Nephron progenitor cell (in vitro differentiated cells): Measurements from ENCODE around the gene CYP46A1.

Experiments
- DNase-seq: peaks from one replicate; pipeline ENCODE4 v3.0.0; 2021
- H3K27ac Mint-ChIP-seq: 2 replicates; pipeline ENCODE4 v1.8.0; 2021; ENCODE audit warnings: mild to moderate bottlenecking, moderate library complexity, mixed read lengths
- H3K27me3 Mint-ChIP-seq: 2 replicates; pipeline ENCODE4 v1.8.0; 2021; ENCODE audit warnings: mild to moderate bottlenecking, low read depth, mixed read lengths; ENCODE audit not compliant: poor library complexity
- H3K36me3 Mint-ChIP-seq: 2 replicates; pipeline ENCODE4 v1.8.0; 2021; ENCODE audit warnings: low read depth, mixed read lengths
- H3K4me1 Mint-ChIP-seq: 2 replicates; pipeline ENCODE4 v1.8.0; 2021; ENCODE audit warnings: mixed read lengths
- H3K4me3 Mint-ChIP-seq: 2 replicates; pipeline ENCODE4 v1.8.0; 2021; ENCODE audit warnings: mild to moderate bottlenecking, moderate library complexity, mixed read lengths
- H3K9me3 Mint-ChIP-seq: 2 replicates; pipeline ENCODE4 v1.8.0; 2021; ENCODE audit warnings: mild to moderate bottlenecking, moderate library complexity, mixed read lengths
- CTCF ChIP-seq: fragments of 200-600 bp; sonication (generic); IDR thresholded peaks from 2 replicates; pipeline ENCODE4 v1.5.0; 2021; ENCODE audit warnings: antibody characterized with exemption

Gene CYP46A1

GRCh38 chr14:99722741-99723140 lies 38.6 kb downstream of the CYP46A1 start:
- DNase-seq: no peak
- Mint-ChIP-seq H3K4me1 (peaks cover 18% of the 10 kb centered on the region), H3K27me3 (peaks cover 29% of the 10 kb centered on the region), H3K36me3 (no peaks in the 10 kb centered on the region), H3K4me3 (no peak overlapping the region), H3K27ac (no peak overlapping the region), H3K9me3 (no peaks in the 10 kb centered on the region)
- no peak for TF ChIP-seq CTCF

- Mint-ChIP-seq H3K4me3 (no peak overlapping the region), H3K36me3 (no peaks in the 10 kb centered on the region), H3K27ac (peak overlapping the region; percentile 11), H3K9me3 (no peaks in the 10 kb centered on the region), H3K4me1 (peaks cover 11% of the 10 kb centered on the region), H3K27me3 (peaks cover 41% of the 10 kb centered on the region)
- TF ChIP-seq CTCF: no peak
- no peak for DNase-seq
Observed at GRCh38 chr14:99724196-99724891, 40.2 kb downstream of the CYP46A1 start.

- peaks cover 36% of the 10 kb centered on the region for H3K27me3 Mint-ChIP-seq
- no peaks in the 10 kb centered on the region for H3K36me3 Mint-ChIP-seq
- no peak overlapping the region for H3K4me3 Mint-ChIP-seq
- DNase-seq: no peak
- no peaks in the 10 kb centered on the region for H3K9me3 Mint-ChIP-seq
- no peak for TF ChIP-seq CTCF
- peaks cover 11% of the 10 kb centered on the region for H3K4me1 Mint-ChIP-seq
- no peak overlapping the region for H3K27ac Mint-ChIP-seq
Observed at GRCh38 chr14:99724939-99725773, 41.1 kb downstream of the CYP46A1 start.

GRCh38 chr14:99725774-99726537 lies 41.9 kb downstream of the CYP46A1 start:
- Mint-ChIP-seq H3K36me3 (no peaks in the 10 kb centered on the region), H3K4me1 (peaks cover 15% of the 10 kb centered on the region), H3K4me3 (no peak overlapping the region), H3K27ac (no peak overlapping the region), H3K27me3 (peaks cover 30% of the 10 kb centered on the region), H3K9me3 (no peaks in the 10 kb centered on the region)
- DNase-seq: no peak
- no peak for TF ChIP-seq CTCF

GRCh38 chr14:99726538-99727095 lies 42.5 kb downstream of the CYP46A1 start:
- no peaks in the 10 kb centered on the region for H3K9me3 Mint-ChIP-seq
- no peaks in the 10 kb centered on the region for H3K36me3 Mint-ChIP-seq
- TF ChIP-seq CTCF: no peak
- peaks cover 30% of the 10 kb centered on the region for H3K27me3 Mint-ChIP-seq
- H3K4me1 Mint-ChIP-seq: peaks cover 15% of the 10 kb centered on the region
- DNase-seq: no peak
- no peak overlapping the region for H3K4me3 Mint-ChIP-seq
- H3K27ac Mint-ChIP-seq: no peak overlapping the region
